Hippocampal formation (tissue), 2 donors: Measurements from ENCODE around the gene ASB15.

Source experiments
- DNase-seq, 2 donors: peaks; one replicate each; lab custom pipeline; 2025; lab: John Stamatoyannopoulos, UW

ASB15 gene

DNA sequence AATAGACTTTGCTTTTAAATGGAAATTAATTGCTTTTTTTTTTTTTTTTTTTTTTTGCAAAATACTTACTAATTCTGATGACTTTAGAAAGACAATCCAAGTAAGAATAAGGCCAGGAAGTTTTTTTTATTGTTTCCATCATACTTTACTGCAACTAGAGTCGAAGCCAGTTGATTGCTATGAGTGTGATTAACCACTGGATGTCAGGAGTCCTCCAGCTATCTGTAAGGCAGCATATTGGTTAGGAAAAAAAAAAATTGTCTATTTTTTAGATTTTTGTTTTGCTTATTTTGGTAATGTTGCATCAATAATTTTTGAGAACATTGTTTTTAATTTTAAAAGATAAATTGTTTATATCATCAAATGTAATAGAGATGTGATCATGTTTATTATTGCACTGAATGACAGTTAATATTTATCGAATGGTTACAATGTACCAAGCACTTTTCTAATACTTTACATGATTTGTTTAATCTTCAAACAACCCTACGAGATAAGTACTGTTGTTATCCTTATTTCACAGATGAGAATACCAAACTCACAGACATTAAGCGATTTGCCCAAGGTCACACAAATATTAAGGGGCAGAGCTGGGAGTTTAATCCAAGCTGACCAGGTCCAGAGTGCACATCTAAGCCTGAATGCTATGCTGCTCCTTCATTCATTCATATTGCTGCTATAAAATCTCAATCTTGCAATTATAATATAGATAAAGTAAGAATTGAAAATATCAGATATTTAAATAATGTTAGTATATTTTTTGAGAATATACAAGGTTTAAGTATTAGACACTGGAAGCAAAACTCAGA is 34.1 kb downstream of the ASB15 start:
- peak in 1 of 2 donors; percentile 3 for DNase-seq

DNA sequence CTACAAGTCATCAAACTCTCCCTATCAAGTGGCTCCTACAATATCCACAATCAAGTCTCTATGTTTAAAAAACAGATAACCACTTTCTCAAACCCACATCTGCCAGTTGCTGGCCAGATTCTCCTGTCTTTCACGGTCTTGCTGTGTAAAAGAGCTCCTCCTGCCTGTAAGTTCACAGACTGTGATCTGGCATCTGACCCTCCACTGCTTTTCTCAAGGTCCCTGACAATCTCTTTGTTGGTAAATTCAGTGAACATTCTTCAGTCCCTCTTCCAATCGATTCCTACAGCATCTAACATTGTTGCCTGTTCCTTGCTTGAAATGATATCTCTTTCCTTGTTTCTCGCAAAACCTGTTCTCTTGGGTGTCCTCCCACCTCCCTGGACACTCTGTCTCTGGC is 35.6 kb downstream of the ASB15 start:
- no peak for DNase-seq

DNA sequence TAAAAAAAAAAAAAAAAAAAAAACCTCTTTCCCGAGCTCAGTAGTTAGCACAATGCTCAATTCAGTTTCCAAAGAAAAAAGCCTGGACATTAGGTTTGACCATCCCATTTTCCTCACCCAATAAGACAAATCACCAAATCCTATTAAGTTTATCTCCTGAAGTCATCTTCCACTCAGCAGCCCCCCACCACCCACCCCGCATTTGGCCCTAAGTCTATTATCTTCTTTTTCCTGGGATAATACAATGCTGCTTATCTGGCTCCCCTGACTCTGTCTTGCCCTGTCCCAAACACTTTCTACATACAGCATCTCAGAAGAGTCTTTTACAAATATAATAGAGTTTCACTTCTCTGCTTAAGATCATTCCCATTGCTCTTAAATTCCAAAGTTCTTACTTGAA is 36.3 kb downstream of the ASB15 start:
- DNase-seq = no peak

DNA sequence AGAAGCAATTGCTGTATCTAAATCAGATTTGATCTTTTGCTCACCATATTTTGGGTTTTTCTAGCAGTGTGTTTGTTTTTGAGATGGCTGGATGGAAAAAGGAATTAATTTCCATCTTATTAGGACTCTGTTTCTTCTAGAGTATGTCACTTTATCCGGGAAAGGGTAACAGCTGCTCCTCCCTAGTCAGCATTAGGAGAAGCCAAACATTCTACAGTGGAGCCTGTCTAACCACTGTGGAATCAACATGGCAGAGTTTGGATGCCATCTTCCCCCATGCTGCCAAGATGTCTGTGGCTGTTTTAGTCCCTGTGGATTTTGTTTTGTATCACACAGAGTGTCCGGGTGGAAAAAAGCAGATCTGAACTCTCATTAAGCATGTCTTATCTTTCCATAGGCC is 38.0 kb downstream of the ASB15 start:
- no peak for DNase-seq

DNA sequence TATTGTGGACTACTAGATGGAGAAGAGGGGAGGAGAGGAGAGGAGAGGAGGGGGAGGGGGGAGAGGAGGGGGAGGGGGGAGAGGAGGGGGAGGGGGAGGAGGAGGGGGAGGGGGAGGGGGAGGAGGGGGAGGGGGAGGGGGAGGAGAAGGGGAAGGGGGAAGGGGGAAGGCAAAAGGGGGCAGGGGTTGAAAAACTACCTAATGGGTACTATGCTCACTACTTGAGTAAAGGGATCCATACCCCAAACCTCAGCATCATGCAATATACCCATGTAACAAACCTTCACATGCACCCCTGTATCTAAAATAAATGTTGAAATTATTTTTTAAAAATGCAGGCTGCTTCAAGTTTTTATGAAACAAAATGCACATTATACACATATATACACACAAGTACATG is 39.0 kb downstream of the ASB15 start:
- DNase-seq = no peak

DNA sequence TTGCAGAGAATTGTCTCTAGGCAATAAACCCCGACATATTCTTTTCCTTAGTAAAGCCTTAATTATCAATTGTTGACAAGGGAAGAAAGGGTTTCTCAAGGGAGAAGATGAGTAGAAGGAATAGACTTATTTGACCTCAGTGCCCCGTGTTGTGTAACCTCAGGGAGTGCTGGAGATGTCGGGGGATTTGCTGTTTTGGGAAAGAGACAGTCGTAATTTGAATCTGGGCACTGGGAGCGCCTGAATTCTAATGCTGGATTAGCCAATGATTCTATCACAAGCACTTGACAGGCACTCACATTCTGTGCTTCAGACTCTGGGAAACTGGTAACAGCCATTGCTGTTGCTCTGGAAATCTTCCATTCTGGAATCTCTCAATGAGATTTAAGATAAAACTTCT is 40.3 kb downstream of the ASB15 start:
- DNase-seq = no peak

DNA sequence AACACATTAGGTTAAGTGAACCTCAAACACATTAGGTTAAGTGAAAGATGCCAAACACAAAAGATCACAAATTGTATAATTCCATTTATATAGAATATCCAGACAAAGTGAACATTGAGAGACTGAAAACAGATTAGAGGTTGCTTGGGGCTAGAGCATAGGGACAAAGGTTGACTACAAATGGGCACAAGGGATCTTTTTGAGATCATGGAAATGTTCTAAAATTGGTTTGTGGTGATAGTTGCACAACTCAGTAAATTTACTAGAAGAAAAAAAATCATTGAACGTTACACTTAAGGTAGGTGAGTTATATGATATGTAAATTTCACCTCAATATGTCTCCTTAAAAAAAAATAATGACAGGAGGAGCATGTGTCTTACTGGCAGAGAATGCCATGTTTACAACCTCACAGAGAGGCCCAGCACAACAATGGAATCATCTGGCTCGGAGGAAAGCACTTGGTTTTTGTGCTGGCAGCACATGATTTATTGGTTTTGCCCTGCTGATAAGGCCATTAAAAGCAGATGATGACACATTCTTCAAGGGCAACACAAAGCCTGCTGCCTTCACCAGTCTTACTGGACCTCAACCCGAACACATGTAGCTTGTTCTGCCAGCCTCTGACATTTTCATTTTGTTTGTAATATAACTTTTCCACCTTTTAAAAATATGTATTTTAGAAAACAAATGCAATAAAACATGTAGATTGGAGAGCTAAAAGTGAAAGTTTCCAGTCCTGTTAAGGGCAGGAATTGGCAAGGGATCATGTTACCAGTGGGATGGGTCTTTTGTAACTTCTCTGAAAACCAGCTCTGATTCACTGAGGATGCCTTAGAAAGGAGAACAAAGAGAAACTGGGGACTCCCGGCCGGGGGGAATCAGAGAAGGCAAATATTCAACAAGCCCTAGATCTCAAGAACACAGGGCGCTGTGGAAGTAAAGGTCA is 42.1 kb downstream of the ASB15 start:
- DNase-seq = no peak

DNA sequence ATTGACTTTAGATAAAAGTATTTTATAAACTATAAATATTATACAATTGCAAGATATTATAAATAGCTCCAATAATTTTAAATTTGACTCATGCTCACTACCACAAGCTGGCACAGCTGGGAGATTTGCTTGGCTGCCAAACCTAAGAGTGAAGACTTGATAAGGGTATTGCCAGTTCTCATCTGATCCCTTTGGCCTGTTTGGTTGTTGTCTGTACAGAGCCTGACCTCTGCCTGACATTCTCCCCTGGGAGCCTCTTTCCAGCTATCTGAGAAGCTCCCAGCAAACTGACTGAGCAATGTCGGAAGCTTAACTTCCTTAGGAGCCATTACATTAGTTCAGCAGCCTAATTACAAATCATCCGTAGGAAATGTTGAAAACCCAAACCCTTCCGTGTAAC is 43.9 kb downstream of the ASB15 start:
- DNase-seq = no peak

DNA sequence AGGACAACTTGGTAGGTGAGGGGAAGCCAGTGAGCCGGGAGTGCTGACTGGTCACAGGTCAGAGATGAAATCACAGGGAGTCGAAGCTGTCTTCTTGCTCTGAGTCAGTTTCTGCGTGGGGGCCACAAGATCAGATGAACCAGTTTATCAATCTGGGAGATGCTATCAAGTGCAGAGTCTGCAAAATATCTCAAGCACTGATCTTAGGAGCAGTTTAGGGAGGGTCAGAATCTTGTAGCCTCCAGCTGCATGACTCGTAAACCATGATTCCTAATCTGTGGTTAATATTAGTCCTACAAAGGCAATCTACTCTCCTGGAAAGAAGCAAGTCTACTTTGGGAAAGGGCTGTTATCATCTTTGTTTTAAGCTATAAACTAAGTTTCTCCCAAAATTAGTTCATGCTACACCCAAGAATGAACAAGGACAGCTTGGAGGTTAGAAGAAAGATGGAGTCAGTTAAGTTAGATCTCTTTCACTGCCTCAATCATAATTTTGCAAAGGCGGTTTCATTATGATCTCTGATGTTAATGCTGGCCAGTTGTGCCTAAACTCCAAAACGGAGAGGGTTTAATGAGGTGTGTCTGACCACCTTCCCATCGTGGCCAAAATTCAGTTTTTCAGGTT is 45.6 kb downstream of the ASB15 start:
- no peak for DNase-seq

DNA sequence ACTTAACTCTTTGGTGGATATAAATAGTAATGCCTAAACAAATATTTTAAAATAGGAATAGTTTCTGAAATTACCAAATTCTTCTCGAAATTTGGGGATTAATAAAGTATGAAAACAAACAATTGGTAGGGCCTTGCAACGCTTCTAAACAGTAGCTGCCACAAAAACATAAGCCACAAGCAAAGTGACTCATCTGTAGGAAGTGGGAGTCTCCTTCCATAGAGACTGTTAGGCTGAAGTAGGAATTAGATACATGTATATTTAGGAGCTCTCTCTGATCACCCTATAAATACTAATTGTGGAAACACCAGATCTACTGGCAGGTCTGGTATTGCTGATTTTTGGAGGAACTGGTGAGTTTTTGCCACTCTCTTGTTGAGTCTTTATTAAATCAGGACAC is 48.3 kb downstream of the ASB15 start:
- DNase-seq = no peak

DNA sequence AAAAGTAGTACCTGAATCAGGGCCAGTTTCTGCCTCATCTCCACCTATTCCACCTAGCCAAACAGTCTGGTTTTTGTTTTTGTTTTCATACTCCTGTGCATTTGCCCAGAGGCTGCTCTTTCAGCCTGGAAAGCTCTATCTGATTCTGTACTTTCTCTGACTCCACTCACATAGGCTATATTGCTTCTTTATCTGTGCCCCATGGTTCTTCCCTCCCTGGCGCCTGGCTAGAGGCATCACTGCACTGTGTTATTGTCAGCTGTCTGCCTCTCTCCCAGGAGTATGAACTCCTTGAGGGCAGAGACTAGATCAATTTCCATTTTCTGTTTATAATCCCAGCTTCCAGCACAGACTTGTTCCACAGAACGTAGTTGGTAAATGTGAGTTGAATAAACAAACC is 49.0 kb downstream of the ASB15 start:
- DNase-seq = no peak

DNA sequence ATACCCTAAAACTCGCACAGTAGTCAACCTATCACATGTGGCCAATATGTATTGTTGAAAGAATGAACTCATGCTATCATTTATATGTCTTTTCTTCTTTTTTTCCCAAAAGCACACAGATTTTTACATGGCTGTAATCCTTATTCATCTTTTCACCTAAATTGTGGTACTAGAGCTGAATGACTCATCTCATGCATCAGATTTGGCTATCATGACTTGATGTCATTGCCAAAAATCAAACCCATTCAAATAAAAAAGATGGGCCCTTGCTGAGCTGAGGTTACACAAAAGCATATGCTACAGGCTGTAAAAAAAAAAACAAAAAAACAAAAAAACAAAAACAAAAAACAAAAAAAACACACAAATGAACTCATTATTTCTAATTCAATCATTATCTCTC is 50.8 kb downstream of the ASB15 start:
- DNase-seq = no peak

DNA sequence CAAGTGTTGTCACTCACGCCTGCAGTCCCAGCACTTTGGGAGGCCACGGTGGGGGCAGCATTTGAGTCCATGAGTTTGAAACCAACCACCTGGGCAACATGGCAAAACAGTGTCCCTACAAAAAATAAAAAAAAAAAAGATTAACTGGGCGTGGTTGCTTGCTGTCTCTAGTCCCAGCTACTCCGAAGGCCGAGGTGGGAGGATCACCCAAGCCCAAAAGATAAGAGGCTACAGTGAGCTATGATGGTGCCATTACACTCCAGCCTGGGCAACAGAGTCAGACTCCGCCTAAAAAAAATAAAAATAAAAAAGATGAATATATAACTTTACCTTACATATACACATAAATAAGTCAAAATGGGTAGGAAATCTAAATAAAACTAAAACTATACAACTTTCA is 51.5 kb downstream of the ASB15 start:
- DNase-seq = no peak

DNA sequence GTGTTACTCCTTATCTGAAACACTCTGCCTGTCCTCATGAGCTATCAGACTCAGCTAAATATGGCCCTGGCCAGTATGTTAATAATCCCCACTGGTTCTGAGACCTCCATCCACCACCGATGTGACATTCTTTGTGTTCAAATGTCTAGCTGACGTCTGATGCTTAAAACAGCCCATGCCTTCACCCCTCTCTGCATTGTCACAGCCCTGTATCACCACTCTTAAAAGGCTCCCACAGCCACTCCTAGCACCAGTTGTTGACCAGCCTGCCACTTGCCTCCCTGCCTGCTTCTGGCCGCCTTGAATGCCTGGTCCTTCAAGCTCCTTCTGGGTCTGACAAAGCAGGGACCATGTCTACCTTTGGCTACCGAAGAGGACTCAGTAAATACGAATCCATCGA is 54.0 kb downstream of the ASB15 start, which contains the start of gene LMOD2:
Gene LMOD2, plus strand, starts transcription at position 253 of the 400 bp plus-strand sequence. Its CDS starts 98 bp downstream, at position 351.
- DNase-seq = no peak

DNA sequence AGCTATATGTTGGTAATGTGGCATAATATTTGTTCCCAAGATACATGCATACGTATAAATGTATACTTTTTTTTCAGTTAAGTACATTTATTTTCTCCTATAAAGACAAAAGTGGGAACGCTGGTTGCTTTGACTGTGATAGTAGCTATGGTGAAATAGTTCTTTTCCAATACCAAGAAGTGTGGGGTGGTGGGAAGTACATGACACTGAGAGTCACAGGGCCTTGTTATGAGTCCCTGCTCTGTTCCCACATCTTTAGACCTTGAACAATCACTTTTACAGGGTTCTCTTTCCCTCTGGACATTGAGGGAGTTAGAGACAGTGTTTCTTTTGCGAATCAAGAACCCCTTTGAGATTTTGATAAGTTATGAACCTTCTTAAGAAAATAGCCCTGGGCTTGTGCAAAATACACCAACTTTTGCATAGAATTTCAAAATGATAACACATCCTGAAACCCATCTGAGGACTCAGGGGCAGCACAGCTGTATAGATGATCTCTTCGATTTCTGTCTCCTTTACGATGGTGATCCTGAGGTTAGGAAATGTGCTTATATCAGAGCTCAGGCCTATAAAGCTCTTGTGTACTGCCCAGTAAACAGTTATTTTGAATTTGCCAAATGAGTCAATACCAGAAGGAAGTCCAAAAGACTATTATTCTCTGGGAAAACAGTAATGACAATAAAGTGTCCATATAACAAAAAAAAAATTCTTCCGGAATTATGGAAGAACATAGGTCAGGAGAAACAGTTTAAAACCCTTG is 55.1 kb downstream of the ASB15 start:
- DNase-seq = no peak

DNA sequence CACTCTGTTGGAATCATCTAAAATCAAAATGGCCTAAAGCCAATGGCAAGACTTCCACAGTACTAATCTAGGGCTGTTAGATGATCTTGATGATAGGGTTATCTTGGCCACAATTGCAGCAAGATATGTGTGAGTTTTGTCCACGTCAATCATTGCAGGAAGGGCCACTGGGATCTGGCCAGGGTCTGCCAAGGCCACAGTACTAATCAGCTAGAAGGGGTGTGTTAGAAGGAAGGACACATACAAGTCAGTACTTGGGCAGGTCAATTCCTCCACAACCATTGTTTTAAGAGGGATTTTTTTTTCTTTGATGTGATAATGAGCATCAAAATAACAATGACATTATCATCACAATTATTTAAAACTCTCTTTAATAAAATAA is 55.7 kb downstream of the ASB15 start:
- DNase-seq = no peak

DNA sequence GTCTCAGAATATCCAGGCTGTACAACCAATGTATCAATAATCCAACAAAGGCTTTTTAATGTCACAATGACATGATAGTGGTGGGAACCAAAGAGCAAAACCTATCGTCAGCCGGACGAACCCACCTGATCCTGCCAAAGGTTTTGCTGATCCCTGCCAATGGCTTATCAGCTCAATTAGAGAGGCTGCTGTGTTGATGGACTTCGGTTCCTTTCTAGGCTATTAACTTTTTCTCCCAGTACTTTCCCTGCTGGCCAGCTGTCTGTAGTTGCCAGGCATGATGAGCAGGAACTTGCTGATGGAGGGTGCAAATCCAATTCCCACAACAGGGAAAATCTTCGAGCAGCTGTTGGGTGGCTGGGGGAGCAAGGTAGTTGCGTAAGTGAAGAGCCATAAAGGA is 56.4 kb downstream of the ASB15 start:
- no peak for DNase-seq

DNA sequence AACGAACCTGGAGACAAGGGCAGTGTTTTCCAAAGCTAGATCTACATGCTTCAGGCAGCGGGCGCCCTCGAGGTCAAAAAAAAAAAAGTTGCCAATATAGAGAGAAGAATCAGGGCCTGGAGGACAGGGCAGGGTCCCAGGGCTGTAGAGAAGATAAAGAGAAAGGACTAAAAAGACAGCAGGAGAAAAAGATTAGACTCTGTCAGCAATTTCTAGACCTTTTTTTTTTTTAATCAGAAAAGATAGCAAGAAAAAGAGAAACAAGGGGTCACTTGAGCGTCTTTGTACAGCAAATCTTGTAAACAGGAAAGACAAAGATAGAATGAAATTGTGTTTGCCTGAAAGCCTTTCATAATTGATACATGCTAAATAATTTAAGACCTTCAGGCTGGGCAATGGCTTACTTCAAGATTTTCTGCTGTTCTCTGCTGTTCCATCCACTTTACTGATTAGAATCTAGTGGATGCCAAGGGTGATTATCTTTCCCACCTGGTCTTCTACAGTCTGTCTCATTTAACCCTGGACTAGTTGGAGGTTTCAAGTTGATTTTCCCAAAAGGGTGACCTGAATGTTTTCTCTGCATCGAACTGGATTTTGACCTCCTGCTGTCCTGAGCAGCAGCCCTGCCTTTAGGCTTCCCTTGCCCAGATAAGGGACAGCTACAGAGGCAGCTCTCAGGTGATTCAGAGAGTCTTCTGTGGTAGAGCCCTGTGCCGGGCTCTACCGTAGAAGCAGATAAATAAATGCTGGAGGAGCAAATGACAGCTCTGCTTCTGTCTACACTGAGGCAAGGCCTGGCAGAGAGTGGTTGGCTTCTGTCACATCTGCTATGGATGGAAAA is 59.1 kb downstream of the ASB15 start:
- no peak for DNase-seq

DNA sequence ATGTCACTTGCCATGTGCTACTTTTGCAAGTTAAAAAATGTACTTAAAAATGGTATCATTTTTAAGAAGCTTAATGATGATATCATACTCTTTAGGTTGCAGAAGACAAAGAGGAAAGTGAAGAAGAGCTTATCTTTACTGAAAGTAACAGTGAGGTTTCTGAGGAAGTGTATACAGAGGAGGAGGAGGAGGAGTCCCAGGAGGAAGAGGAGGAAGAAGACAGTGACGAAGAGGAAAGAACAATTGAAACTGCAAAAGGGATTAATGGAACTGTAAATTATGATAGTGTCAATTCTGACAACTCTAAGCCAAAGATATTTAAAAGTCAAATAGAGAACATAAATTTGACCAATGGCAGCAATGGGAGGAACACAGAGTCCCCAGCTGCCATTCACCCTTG is 60.1 kb downstream of the ASB15 start:
- DNase-seq = no peak

DNA sequence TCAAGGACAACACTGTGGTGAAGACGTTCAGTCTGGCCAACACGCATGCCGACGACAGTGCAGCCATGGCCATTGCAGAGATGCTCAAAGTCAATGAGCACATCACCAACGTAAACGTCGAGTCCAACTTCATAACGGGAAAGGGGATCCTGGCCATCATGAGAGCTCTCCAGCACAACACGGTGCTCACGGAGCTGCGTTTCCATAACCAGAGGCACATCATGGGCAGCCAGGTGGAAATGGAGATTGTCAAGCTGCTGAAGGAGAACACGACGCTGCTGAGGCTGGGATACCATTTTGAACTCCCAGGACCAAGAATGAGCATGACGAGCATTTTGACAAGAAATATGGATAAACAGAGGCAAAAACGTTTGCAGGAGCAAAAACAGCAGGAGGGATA is 60.7 kb downstream of the ASB15 start:
- DNase-seq = no peak

DNA sequence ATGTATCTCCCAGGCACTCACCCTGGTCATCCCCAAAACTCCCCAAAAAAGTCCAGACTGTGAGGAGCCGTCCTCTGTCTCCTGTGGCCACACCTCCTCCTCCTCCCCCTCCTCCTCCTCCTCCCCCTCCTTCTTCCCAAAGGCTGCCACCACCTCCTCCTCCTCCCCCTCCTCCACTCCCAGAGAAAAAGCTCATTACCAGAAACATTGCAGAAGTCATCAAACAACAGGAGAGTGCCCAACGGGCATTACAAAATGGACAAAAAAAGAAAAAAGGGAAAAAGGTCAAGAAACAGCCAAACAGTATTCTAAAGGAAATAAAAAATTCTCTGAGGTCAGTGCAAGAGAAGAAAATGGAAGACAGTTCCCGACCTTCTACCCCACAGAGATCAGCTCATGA is 61.1 kb downstream of the ASB15 start:
- no peak for DNase-seq
